Neural cell (in vitro differentiated cells): ENCODE measurements around the gene C9orf43. TPM values are rescaled to one million over a fixed set of nuclear protein-coding genes. Genes with fewer than 3 reads are reported as not detected.
"Not testable (repeated sequence)": the region's sequence is repeated elsewhere in the genome, so short reads cannot be mapped to it uniquely, and the experiment has no call there.

Experiments
- H2AFZ ChIP-seq: fragments of 200-600, 300-800 bp; sonication (generic), shearing (Covaris generic); 2 replicates; pipeline ENCODE4 v1.6.0; 2014; ENCODE audit warnings: low read depth, mild to moderate bottlenecking, antibody characterized with exemption, low read length, moderate library complexity
- H3F3A ChIP-seq: fragments of 200-600 bp; shearing (Covaris generic); 2 replicates; pipeline ENCODE4 v1.6.1; 2016; ENCODE audit warnings: mild to moderate bottlenecking, moderate library complexity, mixed read lengths, antibody characterized with exemption, low read length; ENCODE audit not compliant: insufficient read depth, poor library complexity, severe bottlenecking
- H3K27ac ChIP-seq: fragments of 200-600, 300-800 bp; sonication (generic), shearing (Covaris generic); 2 replicates; pipeline ENCODE4 v1.5.1; 2014; ENCODE audit warnings: mild to moderate bottlenecking, low read length, moderate library complexity
- H3K27me3 ChIP-seq: fragments of 300-800, 200-600 bp; sonication (generic), shearing (Covaris generic); 2 replicates; pipeline ENCODE4 v1.6.0; 2014; ENCODE audit warnings: mild to moderate bottlenecking, low read depth, low read length, moderate library complexity; ENCODE audit not compliant: insufficient read depth
- H3K36me3 ChIP-seq: fragments of 300-800, 200-600 bp; sonication (generic), shearing (Covaris generic); 2 replicates; pipeline ENCODE4 v1.5.1; 2014; ENCODE audit warnings: mild to moderate bottlenecking, antibody characterized with exemption, low read length, moderate library complexity; ENCODE audit not compliant: insufficient read depth
- H3K4me2 ChIP-seq: fragments of 300-800, 200-600 bp; sonication (generic), shearing (Covaris generic); 2 replicates; pipeline ENCODE4 v1.6.0; 2014; ENCODE audit warnings: mild to moderate bottlenecking, low read length
- H3K4me3 ChIP-seq: fragments of 300-800, 200-600 bp; sonication (generic), shearing (Covaris generic); 2 replicates; pipeline ENCODE4 v1.5.1; 2014; ENCODE audit warnings: mild to moderate bottlenecking, low read length, moderate library complexity
- H3K79me2 ChIP-seq: fragments of 200-600 bp; shearing (Covaris generic); replicated peaks from 2 replicates; pipeline ENCODE4 v1.6.0; 2014; ENCODE audit warnings: mild to moderate bottlenecking, low read length, moderate library complexity; ENCODE audit not compliant: insufficient read depth
- H3K9ac ChIP-seq: fragments of 300-800, 200-600 bp; sonication (generic), shearing (Covaris generic); 2 replicates; pipeline ENCODE4 v1.6.1; 2016; ENCODE audit warnings: mild to moderate bottlenecking, low read length, mixed read lengths
- H3K9me2 ChIP-seq: fragments of 200-600 bp; shearing (Covaris generic); 2 replicates; pipeline ENCODE4 v1.6.1; 2016; ENCODE audit warnings: mild to moderate bottlenecking, low read length, mixed read lengths; ENCODE audit not compliant: insufficient read depth
- H3K9me3 ChIP-seq: fragments of 200-600, 300-800 bp; sonication (generic), shearing (Covaris generic); 2 replicates; pipeline ENCODE4 v1.6.1; 2016; ENCODE audit warnings: mild to moderate bottlenecking, mixed run types, low read length, moderate library complexity, mixed read lengths
- H4K20me1 ChIP-seq: fragments of 200-600 bp; shearing (Covaris generic); 2 replicates; pipeline ENCODE4 v1.6.1; 2016; ENCODE audit warnings: mild to moderate bottlenecking, mixed run types; ENCODE audit not compliant: insufficient read depth
- EP300 ChIP-seq: fragments of 450-650 bp; conservative IDR thresholded peaks from 2 replicates; pipeline ENCODE4 v1.6.1; 2014; ENCODE audit warnings: antibody characterized with exemption, mild to moderate bottlenecking, moderate library complexity; ENCODE audit not compliant: poor library complexity, severe bottlenecking
- EZH2 ChIP-seq: fragments of 200-600, 300-800 bp; shearing (Covaris generic), sonication (generic); IDR thresholded peaks from 2 replicates; pipeline ENCODE4 v1.6.1; 2014; ENCODE audit warnings: antibody characterized with exemption, low read length, borderline replicate concordance, mild to moderate bottlenecking; ENCODE audit not compliant: insufficient read depth, poor library complexity, severe bottlenecking
- MXI1 ChIP-seq: fragments of 450-650 bp; conservative IDR thresholded peaks from 2 replicates; pipeline ENCODE4 v1.6.1; 2014; ENCODE audit warnings: antibody characterized with exemption, mild to moderate bottlenecking; ENCODE audit not compliant: poor library complexity, severe bottlenecking
- POLR2AphosphoS5 ChIP-seq: IDR thresholded peaks from 2 replicates; pipeline ENCODE4 v1.6.1; 2012
- RAD21 ChIP-seq: fragments of 450-650 bp; conservative IDR thresholded peaks from 2 replicates; pipeline ENCODE4 v1.6.1; 2014; ENCODE audit warnings: antibody characterized with exemption, mild to moderate bottlenecking, moderate library complexity
- SMC3 ChIP-seq: fragments of 450-650 bp; conservative IDR thresholded peaks from 2 replicates; pipeline ENCODE4 v1.6.1; 2014; ENCODE audit warnings: antibody characterized with exemption, mild to moderate bottlenecking, moderate library complexity; ENCODE audit not compliant: poor library complexity
- TAF1 ChIP-seq: IDR thresholded peaks from 2 replicates; pipeline ENCODE4 v1.6.1; 2012; ENCODE audit warnings: low read depth
- polyA plus RNA-seq: library from polyadenylated mRNA; depleted of rRNA; stranded (reverse); fragments of >200 nt; gene quantifications from 2 replicates; pipeline ENCODE4 v1.2.3, GENCODE V29; 2014
- TF ChIP-seq, protein P1 (sequence below): IDR thresholded peaks from 2 replicates; pipeline ENCODE4 v1.6.1; 2012; ENCODE audit warnings: borderline replicate concordance
- TF ChIP-seq, protein P2 (sequence below): fragments of 450-650 bp; IDR thresholded peaks from 2 replicates; pipeline ENCODE4 v1.5.1; 2014; ENCODE audit warnings: antibody characterized with exemption, mild to moderate bottlenecking, moderate library complexity; ENCODE audit not compliant: poor library complexity, severe bottlenecking

The C9orf43 gene
- polyA plus RNA-seq, 1 donor from 2014 or later, result 0.33 TPM

DNA sequence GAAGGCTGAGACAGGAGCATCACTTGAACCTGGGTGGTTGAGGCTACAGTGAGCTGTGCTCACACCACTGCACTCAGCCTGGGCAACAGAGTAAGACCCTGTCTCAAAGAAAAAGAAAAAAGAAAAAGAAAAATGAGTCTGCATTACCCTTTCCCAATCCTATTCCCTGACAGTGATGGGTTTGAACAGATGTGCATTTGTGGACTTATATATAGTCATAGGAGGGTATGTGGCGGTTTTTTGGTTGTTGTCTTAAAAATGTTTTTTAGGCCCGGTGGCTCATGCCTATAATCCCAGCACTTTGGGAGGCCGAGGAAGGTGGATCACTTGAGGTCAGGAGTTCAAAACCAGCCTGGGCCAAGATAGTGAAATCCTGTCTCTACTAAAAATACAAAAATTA lies 47.2 kb upstream of the C9orf43 start:
- H3K27ac ChIP-seq, result no peak overlapping the region
- no peak overlapping the region for H3K9ac ChIP-seq
- no peaks in the 10 kb centered on the region for H4K20me1 ChIP-seq
- TF ChIP-seq, protein P1, sequence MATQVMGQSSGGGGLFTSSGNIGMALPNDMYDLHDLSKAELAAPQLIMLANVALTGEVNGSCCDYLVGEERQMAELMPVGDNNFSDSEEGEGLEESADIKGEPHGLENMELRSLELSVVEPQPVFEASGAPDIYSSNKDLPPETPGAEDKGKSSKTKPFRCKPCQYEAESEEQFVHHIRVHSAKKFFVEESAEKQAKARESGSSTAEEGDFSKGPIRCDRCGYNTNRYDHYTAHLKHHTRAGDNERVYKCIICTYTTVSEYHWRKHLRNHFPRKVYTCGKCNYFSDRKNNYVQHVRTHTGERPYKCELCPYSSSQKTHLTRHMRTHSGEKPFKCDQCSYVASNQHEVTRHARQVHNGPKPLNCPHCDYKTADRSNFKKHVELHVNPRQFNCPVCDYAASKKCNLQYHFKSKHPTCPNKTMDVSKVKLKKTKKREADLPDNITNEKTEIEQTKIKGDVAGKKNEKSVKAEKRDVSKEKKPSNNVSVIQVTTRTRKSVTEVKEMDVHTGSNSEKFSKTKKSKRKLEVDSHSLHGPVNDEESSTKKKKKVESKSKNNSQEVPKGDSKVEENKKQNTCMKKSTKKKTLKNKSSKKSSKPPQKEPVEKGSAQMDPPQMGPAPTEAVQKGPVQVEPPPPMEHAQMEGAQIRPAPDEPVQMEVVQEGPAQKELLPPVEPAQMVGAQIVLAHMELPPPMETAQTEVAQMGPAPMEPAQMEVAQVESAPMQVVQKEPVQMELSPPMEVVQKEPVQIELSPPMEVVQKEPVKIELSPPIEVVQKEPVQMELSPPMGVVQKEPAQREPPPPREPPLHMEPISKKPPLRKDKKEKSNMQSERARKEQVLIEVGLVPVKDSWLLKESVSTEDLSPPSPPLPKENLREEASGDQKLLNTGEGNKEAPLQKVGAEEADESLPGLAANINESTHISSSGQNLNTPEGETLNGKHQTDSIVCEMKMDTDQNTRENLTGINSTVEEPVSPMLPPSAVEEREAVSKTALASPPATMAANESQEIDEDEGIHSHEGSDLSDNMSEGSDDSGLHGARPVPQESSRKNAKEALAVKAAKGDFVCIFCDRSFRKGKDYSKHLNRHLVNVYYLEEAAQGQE, result no peak
- TF ChIP-seq EP300 (no peak), TAF1 (no peak), SMC3 (no peak), RAD21 (no peak), MXI1 (no peak)
- TF ChIP-seq, protein P2, sequence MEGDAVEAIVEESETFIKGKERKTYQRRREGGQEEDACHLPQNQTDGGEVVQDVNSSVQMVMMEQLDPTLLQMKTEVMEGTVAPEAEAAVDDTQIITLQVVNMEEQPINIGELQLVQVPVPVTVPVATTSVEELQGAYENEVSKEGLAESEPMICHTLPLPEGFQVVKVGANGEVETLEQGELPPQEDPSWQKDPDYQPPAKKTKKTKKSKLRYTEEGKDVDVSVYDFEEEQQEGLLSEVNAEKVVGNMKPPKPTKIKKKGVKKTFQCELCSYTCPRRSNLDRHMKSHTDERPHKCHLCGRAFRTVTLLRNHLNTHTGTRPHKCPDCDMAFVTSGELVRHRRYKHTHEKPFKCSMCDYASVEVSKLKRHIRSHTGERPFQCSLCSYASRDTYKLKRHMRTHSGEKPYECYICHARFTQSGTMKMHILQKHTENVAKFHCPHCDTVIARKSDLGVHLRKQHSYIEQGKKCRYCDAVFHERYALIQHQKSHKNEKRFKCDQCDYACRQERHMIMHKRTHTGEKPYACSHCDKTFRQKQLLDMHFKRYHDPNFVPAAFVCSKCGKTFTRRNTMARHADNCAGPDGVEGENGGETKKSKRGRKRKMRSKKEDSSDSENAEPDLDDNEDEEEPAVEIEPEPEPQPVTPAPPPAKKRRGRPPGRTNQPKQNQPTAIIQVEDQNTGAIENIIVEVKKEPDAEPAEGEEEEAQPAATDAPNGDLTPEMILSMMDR, result no peak
- no peaks in the 10 kb centered on the region for H3F3A ChIP-seq
- H3K9me2 ChIP-seq, result no peaks in the 10 kb centered on the region
- no peak overlapping the region for H2AFZ ChIP-seq
- H3K27me3 ChIP-seq, result no peaks in the 10 kb centered on the region
- H3K4me2 ChIP-seq, result no peak overlapping the region
- no peak overlapping the region for H3K4me3 ChIP-seq
- no peaks in the 10 kb centered on the region for H3K79me2 ChIP-seq
- no peaks in the 10 kb centered on the region for H3K36me3 ChIP-seq
- no peaks in the 10 kb centered on the region for H3K9me3 ChIP-seq

DNA sequence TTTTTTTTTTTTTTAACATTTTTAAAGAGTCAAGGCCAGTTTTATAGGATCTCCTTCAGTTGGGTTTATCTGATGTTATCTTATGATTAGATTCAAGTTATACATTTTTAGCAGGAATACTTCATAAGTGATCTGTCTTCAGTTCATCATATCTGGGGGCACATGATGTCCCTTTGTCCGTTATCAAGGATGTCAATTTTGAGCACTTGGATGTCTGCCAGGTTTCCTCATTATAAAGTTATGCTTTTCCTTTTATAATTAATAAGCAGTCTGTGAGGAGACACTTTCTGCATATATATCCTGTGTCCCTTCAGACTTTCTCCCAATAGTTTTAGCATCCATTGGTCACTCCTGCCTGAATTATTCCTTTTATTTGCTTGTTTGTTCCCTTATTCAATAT lies 45.6 kb upstream of the C9orf43 start:
- Histone ChIP-seq H3K27ac (no peak overlapping the region), H4K20me1 (no peaks in the 10 kb centered on the region), H3K79me2 (no peaks in the 10 kb centered on the region), H3K9me3 (no peaks in the 10 kb centered on the region), H3K4me3 (no peak overlapping the region), H3F3A (no peaks in the 10 kb centered on the region), H3K9ac (no peak overlapping the region), H3K9me2 (no peaks in the 10 kb centered on the region), H3K4me2 (no peak overlapping the region), H3K36me3 (no peaks in the 10 kb centered on the region), H2AFZ (no peak overlapping the region), H3K27me3 (no peaks in the 10 kb centered on the region)
- no peak for TF ChIP-seq SMC3
- TF ChIP-seq RAD21, result no peak
- TF ChIP-seq TAF1, result no peak
- no peak for TF ChIP-seq EZH2
- no peak for TF ChIP-seq MXI1
- TF ChIP-seq, protein P1, result no peak
- TF ChIP-seq EP300, result no peak
- TF ChIP-seq POLR2AphosphoS5, result no peak
- TF ChIP-seq, protein P2, result no peak

- H3K4me2 ChIP-seq, H3K27me3 ChIP-seq, H3K9ac ChIP-seq, H3K9me3 ChIP-seq, H3K4me3 ChIP-seq, H3F3A ChIP-seq, H2AFZ ChIP-seq, H3K79me2 ChIP-seq, H4K20me1 ChIP-seq, H3K27ac ChIP-seq, H3K36me3 ChIP-seq, H3K9me2 ChIP-seq: not testable (repeated sequence)
Measured at GRCh38 chr9:113365652-113366051, 44.9 kb upstream of the C9orf43 start.
